GM15510 (cell line): ENCODE data around the gene PICK1.

Source experiments
- POLR2A ChIP-seq: IDR thresholded peaks from 3 replicates; pipeline ENCODE4 v1.6.1; 2011; ENCODE audit warnings: borderline replicate concordance; ENCODE audit not compliant: insufficient read length; ENCODE audit errors: extremely low read depth

The PICK1 gene

GRCh38 chr22:38118182-38118581 is 61.0 kb downstream of the PICK1 start:
- TF ChIP-seq POLR2A: no peak

GRCh38 chr22:38120359-38121110 is 63.3 kb downstream of the PICK1 start:
- TF ChIP-seq POLR2A: no peak

- TF ChIP-seq POLR2A: no peak
Observed at GRCh38 chr22:38122616-38123015, 65.4 kb downstream of the PICK1 start.

GRCh38 chr22:38124236-38124974 is 67.2 kb downstream of the PICK1 start:
- no peak for TF ChIP-seq POLR2A

- no peak for TF ChIP-seq POLR2A
Observed at GRCh38 chr22:38125038-38125610, 67.9 kb downstream of the PICK1 start.
